ENCODE measurements around the gene ITPK1. TPM values are rescaled to one million over a fixed set of nuclear protein-coding genes. Genes with fewer than 3 reads are reported as not detected.
A peak's percentile ranks its signal among the peaks of the same experiment; 100 is the strongest.

Gene ITPK1
- total and polyA plus RNA-seq, 2 donors (not counting 3 experiments of a cell fraction or from before 2014, with no cell fraction given), result 39.6 to 51.8 TPM

DNA sequence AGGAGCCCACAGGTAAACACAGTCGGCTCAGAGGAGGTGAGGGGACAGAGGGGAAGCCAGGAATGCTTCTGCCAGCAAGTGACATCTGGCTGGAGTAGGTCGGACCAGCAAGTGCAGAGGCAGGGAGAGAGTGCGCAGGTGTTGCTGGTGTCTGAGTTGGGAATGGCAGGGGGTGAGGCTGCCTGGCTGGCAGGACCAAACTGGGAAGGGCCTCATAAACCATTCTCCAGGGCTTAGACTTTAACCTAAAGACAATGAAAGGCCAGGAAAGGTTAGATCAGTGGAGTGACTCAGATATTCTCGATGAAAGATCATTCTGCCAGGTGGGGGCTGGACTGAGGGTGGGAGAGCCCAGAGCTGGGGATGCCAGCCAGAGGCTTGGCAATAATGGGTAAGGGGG lies 66.4 kb downstream of the ITPK1 start:
- DNase-seq (ENCODE audit: low read depth, low spot score) (peak; percentile 33), FAIRE-seq (no peak)
- intact Hi-C loops (cut with micrococcal nuclease), result no loop called here
- Histone ChIP-seq H3K4me2 (ENCODE audit: insufficient read depth, low read length) (no peak overlapping the region), H3K9ac (replicated peaks; ENCODE audit: extremely low read depth, insufficient read depth, low read length) (no peak overlapping the region), H2AFZ (ENCODE audit: low read depth, low read length) (no peak overlapping the region), H4K20me1 (replicated peaks; ENCODE audit: control insufficient read depth, extremely low read depth, insufficient read depth, low read length) (no peaks in the 10 kb centered on the region), H3K4me1 (ENCODE audit: control insufficient read depth, extremely low read depth, insufficient read depth, low read length) (peaks cover 31% of the 10 kb centered on the region), H3K27ac (ENCODE audit: insufficient read depth, low read depth, low read length) (no peak overlapping the region), H3K36me3 (ENCODE audit: control insufficient read depth in 2 of 2, extremely low read depth in 1 of 2, insufficient read depth in 2 of 2, low read length in 2 of 2) (no peaks in the 10 kb centered on the region), H3K9me3 (replicated peaks; ENCODE audit: control insufficient read depth, insufficient read depth, low read length) (no peaks in the 10 kb centered on the region), H3K4me3 (replicated peaks in 1 of 3; ENCODE audit: insufficient read depth in 1 of 3, low read depth in 1 of 3, low read length in 3 of 3) (no peak overlapping the region), H3K27me3 (ENCODE audit: control insufficient read depth in 2 of 2, insufficient read depth in 2 of 2, low read length in 2 of 2) (no peaks in the 10 kb centered on the region), H3K9me1 (replicated peaks; ENCODE audit: control insufficient read depth, extremely low read depth, insufficient read depth, low read length) (no peaks in the 10 kb centered on the region), H3K79me2 (ENCODE audit: control insufficient read depth, insufficient read depth, low read length) (no peaks in the 10 kb centered on the region)
- ChIA-PET POLR2A (interaction anchor here (0.5 kb wide), 1 partner anchor 27 kb away, joined by 3 read pairs; no protein-coding TSS in a partner anchor), CTCF (interaction anchor here (0.7 to 1.7 kb wide), 5 partner anchors 15 to 86 kb away, joined by 3 to 8 read pairs (median 3); no protein-coding TSS in a partner anchor)
- BruUV-seq (replicated peaks), result no TSS peak
- dilution Hi-C loops (cut with MboI; ENCODE audit: extremely low pct_ligation_motif_present, low sequenced_read_pairs), result no loop called here
- peak; percentile 34 for TF ChIP-seq JUN (IDR thresholded peaks at IDR 0.05; ENCODE audit: borderline replicate concordance, insufficient read depth, insufficient read length, low read depth)
- TF ChIP-seq, protein P1, sequence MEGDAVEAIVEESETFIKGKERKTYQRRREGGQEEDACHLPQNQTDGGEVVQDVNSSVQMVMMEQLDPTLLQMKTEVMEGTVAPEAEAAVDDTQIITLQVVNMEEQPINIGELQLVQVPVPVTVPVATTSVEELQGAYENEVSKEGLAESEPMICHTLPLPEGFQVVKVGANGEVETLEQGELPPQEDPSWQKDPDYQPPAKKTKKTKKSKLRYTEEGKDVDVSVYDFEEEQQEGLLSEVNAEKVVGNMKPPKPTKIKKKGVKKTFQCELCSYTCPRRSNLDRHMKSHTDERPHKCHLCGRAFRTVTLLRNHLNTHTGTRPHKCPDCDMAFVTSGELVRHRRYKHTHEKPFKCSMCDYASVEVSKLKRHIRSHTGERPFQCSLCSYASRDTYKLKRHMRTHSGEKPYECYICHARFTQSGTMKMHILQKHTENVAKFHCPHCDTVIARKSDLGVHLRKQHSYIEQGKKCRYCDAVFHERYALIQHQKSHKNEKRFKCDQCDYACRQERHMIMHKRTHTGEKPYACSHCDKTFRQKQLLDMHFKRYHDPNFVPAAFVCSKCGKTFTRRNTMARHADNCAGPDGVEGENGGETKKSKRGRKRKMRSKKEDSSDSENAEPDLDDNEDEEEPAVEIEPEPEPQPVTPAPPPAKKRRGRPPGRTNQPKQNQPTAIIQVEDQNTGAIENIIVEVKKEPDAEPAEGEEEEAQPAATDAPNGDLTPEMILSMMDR (IDR thresholded peaks at IDR 0.05; ENCODE audit: extremely low read depth in 1 of 2, insufficient read depth in 1 of 2, low read depth in 1 of 2, low read length in 2 of 2), result no peak

- dilution Hi-C loops (cut with MboI; ENCODE audit: extremely low pct_ligation_motif_present, low sequenced_read_pairs) (no loop called here), intact Hi-C loops (cut with micrococcal nuclease) (no loop called here)
- Histone ChIP-seq H3K27ac (ENCODE audit: insufficient read depth, low read depth, low read length) (no peak overlapping the region), H3K4me1 (ENCODE audit: control insufficient read depth, extremely low read depth, insufficient read depth, low read length) (peaks cover 36% of the 10 kb centered on the region), H3K9me1 (replicated peaks; ENCODE audit: control insufficient read depth, extremely low read depth, insufficient read depth, low read length) (no peaks in the 10 kb centered on the region), H3K9me3 (replicated peaks; ENCODE audit: control insufficient read depth, insufficient read depth, low read length) (no peaks in the 10 kb centered on the region), H3K4me3 (replicated peaks in 1 of 3; ENCODE audit: insufficient read depth in 1 of 3, low read depth in 1 of 3, low read length in 3 of 3) (no peak overlapping the region), H4K20me1 (replicated peaks; ENCODE audit: control insufficient read depth, extremely low read depth, insufficient read depth, low read length) (no peaks in the 10 kb centered on the region), H3K27me3 (ENCODE audit: control insufficient read depth in 2 of 2, insufficient read depth in 2 of 2, low read length in 2 of 2) (no peaks in the 10 kb centered on the region), H3K79me2 (ENCODE audit: control insufficient read depth, insufficient read depth, low read length) (no peaks in the 10 kb centered on the region), H3K9ac (replicated peaks; ENCODE audit: extremely low read depth, insufficient read depth, low read length) (no peak overlapping the region), H3K36me3 (ENCODE audit: control insufficient read depth in 2 of 2, extremely low read depth in 1 of 2, insufficient read depth in 2 of 2, low read length in 2 of 2) (no peaks in the 10 kb centered on the region), H2AFZ (ENCODE audit: low read depth, low read length) (no peak overlapping the region), H3K4me2 (ENCODE audit: insufficient read depth, low read length) (no peak overlapping the region)
- FAIRE-seq, result no peak
- ChIA-PET POLR2A (no interaction called here), CTCF (no interaction called here)
- no TSS peak for BruUV-seq (replicated peaks)
- no peak for DNase-seq (ENCODE audit: low read depth, low spot score)
- TF ChIP-seq POLR2A (IDR thresholded peaks at IDR 0.05; ENCODE audit: low read depth, low read length), result no peak
- no peak for TF ChIP-seq EZH2 (IDR thresholded peaks at IDR 0.05; ENCODE audit: borderline replicate concordance, low read depth, low read length, severe bottlenecking)
- TF ChIP-seq POLR2AphosphoS5 (IDR thresholded peaks at IDR 0.05; ENCODE audit: insufficient read depth, low read depth, low read length), result no peak
- no peak for TF ChIP-seq GATA2 (IDR thresholded peaks at IDR 0.05; ENCODE audit: insufficient read depth, insufficient read length, low read depth, low read length)
- no peak for TF ChIP-seq MYC (IDR thresholded peaks at IDR 0.05; ENCODE audit: low read depth, low read length)
- TF ChIP-seq, protein P2, sequence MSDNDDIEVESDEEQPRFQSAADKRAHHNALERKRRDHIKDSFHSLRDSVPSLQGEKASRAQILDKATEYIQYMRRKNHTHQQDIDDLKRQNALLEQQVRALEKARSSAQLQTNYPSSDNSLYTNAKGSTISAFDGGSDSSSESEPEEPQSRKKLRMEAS (IDR thresholded peaks at IDR 0.05; ENCODE audit: insufficient read depth, insufficient read length), result no peak
- TF ChIP-seq FOS (IDR thresholded peaks at IDR 0.05; ENCODE audit: borderline replicate concordance, insufficient read depth, low read length), result no peak
- TF ChIP-seq JUN (IDR thresholded peaks at IDR 0.05; ENCODE audit: borderline replicate concordance, insufficient read depth, insufficient read length, low read depth), result no peak
- TF ChIP-seq, protein P1 (IDR thresholded peaks at IDR 0.05; ENCODE audit: extremely low read depth in 1 of 2, insufficient read depth in 1 of 2, low read depth in 1 of 2, low read length in 2 of 2), result no peak
Observed at GRCh38 chr14:93048843-93049242, 66.9 kb downstream of the ITPK1 start.
